IMR-90 (cell line): ENCODE measurements around the gene ATF4. TPM values are rescaled to one million over a fixed set of nuclear protein-coding genes. Genes with fewer than 3 reads are reported as not detected.

Source experiments
- ATAC-seq: fragments of 200-7000 bp; cut with Tn5 transposase; 2 replicates; pipeline ENCODE4 v1.9.1; 2020; ENCODE audit warnings: low read depth, mild to moderate bottlenecking, moderate library complexity
- BruUV-seq: library from RNA; stranded (reverse); fragments of 400-500 nt; replicated peaks from 2 replicates; lab custom pipeline; 2021; lab: Mats Ljungman, UMichigan
- CTCF ChIA-PET: fragments of 300-600 bp; formaldehyde crosslinking; extraction: SDS; loops from one replicate; lab custom pipeline; 2021; ENCODE audit warnings: antibody characterized with exemption; lab: Yijun Ruan, JAX
- POLR2A ChIA-PET: fragments of 300-600 bp; sonication (Branson Sonifier 250); formaldehyde crosslinking; loops from one replicate; lab custom pipeline; 2022; ENCODE audit warnings: antibody characterized with exemption; ENCODE audit not compliant: unreplicated experiment; lab: Charles Lee
- DNase-seq: peaks from one replicate; pipeline ENCODE4 v3.0.0; 2013
- H2AFZ ChIP-seq: replicated peaks from 2 replicates; pipeline ENCODE3; 2013; ENCODE audit warnings: low read length, mild to moderate bottlenecking; ENCODE audit not compliant: poor library complexity
- H2AK5ac ChIP-seq: 2 replicates; pipeline ENCODE4 v1.6.1; 2013; ENCODE audit warnings: low read depth, low read length, inconsistent platforms
- H2AK9ac ChIP-seq: replicated peaks from 2 replicates; pipeline ENCODE3; 2013; ENCODE audit warnings: mild to moderate bottlenecking, low read depth, low read length, moderate library complexity; ENCODE audit not compliant: poor library complexity
- H2BK120ac ChIP-seq: 2 replicates; pipeline ENCODE4 v1.6.1; 2013; ENCODE audit warnings: low read depth, low read length, inconsistent platforms
- H2BK15ac ChIP-seq: 3 replicates; pipeline ENCODE4 v1.6.1; 2013; ENCODE audit warnings: low read depth, low read length, inconsistent platforms
- H2BK20ac ChIP-seq: 2 replicates; pipeline ENCODE4 v1.6.1; 2013; ENCODE audit warnings: low read depth, mild to moderate bottlenecking, inconsistent platforms, low read length, moderate library complexity
- H2BK5ac ChIP-seq: 2 replicates; pipeline ENCODE4 v1.6.1; 2013; ENCODE audit warnings: mild to moderate bottlenecking, low read depth, low read length, inconsistent platforms; ENCODE audit not compliant: poor library complexity, severe bottlenecking
- H3K14ac ChIP-seq: replicated peaks from 2 replicates; pipeline ENCODE4 v1.6.1; 2013; ENCODE audit warnings: low read depth, low read length, inconsistent platforms
- H3K18ac ChIP-seq: 2 replicates; pipeline ENCODE4 v1.6.1; 2013; ENCODE audit warnings: low read depth, low read length, control low read depth
- H3K23ac ChIP-seq: 2 replicates; pipeline ENCODE4 v1.6.1; 2013; ENCODE audit warnings: low read depth, low read length, inconsistent platforms
- H3K27ac ChIP-seq: 2 replicates; pipeline ENCODE4 v1.5.1; 2013; ENCODE audit warnings: mild to moderate bottlenecking, control low read depth, low read length; ENCODE audit not compliant: insufficient read depth
- H3K27me3 ChIP-seq: 2 replicates; pipeline ENCODE4 v1.6.1; 2013; ENCODE audit warnings: low read length; ENCODE audit not compliant: control insufficient read depth, insufficient read depth
- H3K36me3 ChIP-seq: 2 replicates; pipeline ENCODE4 v1.6.1; 2013; ENCODE audit warnings: low read length, mixed read lengths; ENCODE audit not compliant: control insufficient read depth, insufficient read depth
- H3K4ac ChIP-seq: 2 replicates; pipeline ENCODE4 v1.6.1; 2013; ENCODE audit warnings: low read depth, low read length, inconsistent platforms
- H3K4me1 ChIP-seq: 2 replicates; pipeline ENCODE4 v1.6.1; 2013; ENCODE audit warnings: low read length, mixed read lengths; ENCODE audit not compliant: control insufficient read depth, insufficient read depth
- H3K4me2 ChIP-seq: 2 replicates; pipeline ENCODE4 v1.6.1; 2013; ENCODE audit warnings: low read depth, mild to moderate bottlenecking, control low read depth, low read length, moderate library complexity
- H3K4me3 ChIP-seq: 2 replicates; pipeline ENCODE4 v1.5.1; 2013; ENCODE audit warnings: low read depth, mild to moderate bottlenecking, control low read depth, low read length, moderate library complexity; ENCODE audit not compliant: insufficient read depth
- H3K56ac ChIP-seq: 2 replicates; pipeline ENCODE4 v1.6.1; 2013; ENCODE audit warnings: low read length, inconsistent platforms; ENCODE audit not compliant: insufficient read depth; ENCODE audit errors: extremely low read depth
- H3K79me1 ChIP-seq, 2 experiments: 2 replicates each; pipeline ENCODE4 v1.6.1; 2013; ENCODE audit warnings: low read length in 2 of 2, inconsistent platforms in 1 of 2, low read depth in 1 of 2
- H3K9ac ChIP-seq: 2 replicates; pipeline ENCODE4 v1.6.1; 2013; ENCODE audit warnings: low read depth, low read length, control low read depth
- H3K9me1 ChIP-seq: 2 replicates; pipeline ENCODE4 v1.6.1; 2013; ENCODE audit warnings: low read length, inconsistent platforms; ENCODE audit not compliant: insufficient read depth
- H3K9me3 ChIP-seq: 2 replicates; pipeline ENCODE4 v1.6.1; 2013; ENCODE audit warnings: low read length; ENCODE audit not compliant: control insufficient read depth, insufficient read depth
- H4K20me1 ChIP-seq: 2 replicates; pipeline ENCODE4 v1.6.1; 2013; ENCODE audit warnings: low read length, inconsistent platforms; ENCODE audit not compliant: insufficient read depth
- H4K5ac ChIP-seq: 2 replicates; pipeline ENCODE4 v1.6.1; 2013; ENCODE audit warnings: mild to moderate bottlenecking, low read depth, low read length, control low read depth
- H4K8ac ChIP-seq, 2 experiments: 2 replicates each; pipeline ENCODE4 v1.6.1; 2013; ENCODE audit warnings: low read depth in 2 of 2, low read length in 2 of 2, control low read depth in 1 of 2, inconsistent platforms in 1 of 2
- H4K91ac ChIP-seq: 2 replicates; pipeline ENCODE4 v1.6.1; 2013; ENCODE audit warnings: low read depth, low read length, inconsistent platforms; ENCODE audit not compliant: insufficient read depth
- BHLHE40 ChIP-seq: fragments of 150-350 bp; IDR thresholded peaks from 2 replicates; pipeline ENCODE4 v1.6.1; 2016; ENCODE audit warnings: mild to moderate bottlenecking, low read depth, low read length
- CEBPB ChIP-seq: IDR thresholded peaks from 2 replicates; pipeline ENCODE4 v1.6.1; 2012; ENCODE audit warnings: low read depth, low read length, improper control_type of control experiment
- CHD1 ChIP-seq: IDR thresholded peaks from 2 replicates; pipeline ENCODE4 v1.6.1; 2012; ENCODE audit warnings: low read depth, low read length, improper control_type of control experiment
- FOS ChIP-seq: fragments of 150-350 bp; IDR thresholded peaks from 2 replicates; pipeline ENCODE4 v1.6.1; 2016; ENCODE audit warnings: low read depth, low read length
- MAFK ChIP-seq: IDR thresholded peaks from 2 replicates; pipeline ENCODE4 v1.6.1; 2012; ENCODE audit warnings: low read depth, low read length, improper control_type of control experiment
- MAZ ChIP-seq: IDR thresholded peaks from 2 replicates; pipeline ENCODE4 v1.6.1; 2012; ENCODE audit warnings: low read depth, mild to moderate bottlenecking, low read length, improper control_type of control experiment, moderate library complexity, borderline replicate concordance
- MXI1 ChIP-seq: IDR thresholded peaks from 2 replicates; pipeline ENCODE4 v1.6.1; 2012; ENCODE audit warnings: low read depth, mild to moderate bottlenecking, low read length, moderate library complexity, borderline replicate concordance
- NFE2L2 ChIP-seq: fragments of 150-350 bp; IDR thresholded peaks from 2 replicates; pipeline ENCODE4 v1.6.1; 2016; ENCODE audit warnings: low read depth, mild to moderate bottlenecking, low read length
- POLR2A ChIP-seq: IDR thresholded peaks from 2 replicates; pipeline ENCODE4 v1.6.1; 2012; ENCODE audit warnings: mild to moderate bottlenecking, low read depth, low read length
- RAD21 ChIP-seq: IDR thresholded peaks from 2 replicates; pipeline ENCODE4 v1.6.1; 2012; ENCODE audit warnings: low read length, improper control_type of control experiment
- RCOR1 ChIP-seq: IDR thresholded peaks from 2 replicates; pipeline ENCODE4 v1.6.1; 2012; ENCODE audit warnings: mild to moderate bottlenecking, low read length, improper control_type of control experiment; ENCODE audit not compliant: insufficient replicate concordance
- RFX5 ChIP-seq: IDR thresholded peaks from 2 replicates; pipeline ENCODE4 v1.8.0; 2012; ENCODE audit warnings: low read depth, mild to moderate bottlenecking, low read length, moderate library complexity
- SMC3 ChIP-seq: fragments of 150-350 bp; IDR thresholded peaks from 2 replicates; pipeline ENCODE4 v1.6.1; 2016; ENCODE audit warnings: low read depth, mild to moderate bottlenecking, antibody characterized with exemption, low read length, moderate library complexity
- WGBS, 2 experiments: methylation state at CpG; one replicate each; pipeline versions ENCODE4 v1.1.5 to v1.1.7; 2013; ENCODE audit warnings: missing lambda C conversion rate in 2 of 2; ENCODE audit not compliant: insufficient read length in 1 of 2; ENCODE audit errors: extremely low coverage in 2 of 2; 5-methylcytosine and 5-hydroxymethylcytosine counted together
- dilution Hi-C: fragments of 300-500 bp; cut with HindIII; formaldehyde crosslinking; loops from one replicate; pipeline ENCODE4 v1.14.3; 2018; ENCODE audit warnings: low sequenced_read_pairs; ENCODE audit not compliant: unreplicated experiment
- in situ Hi-C: fragments of 300-500 bp; cut with MboI; formaldehyde crosslinking; loops from 3 replicates; pipeline ENCODE4 v1.14.3; 2019; ENCODE audit warnings: low sequenced_read_pairs, inconsistent platforms, mixed read lengths
- intact Hi-C: fragments of 100-400 bp; cut with micrococcal nuclease; formaldehyde crosslinking; loops from 2 replicates; pipeline ENCODE4 v1.10.0; 2022
- polyA plus RNA-seq, 3 experiments: library from polyadenylated mRNA; depleted of rRNA; stranded (reverse); fragments of >200 nt; gene quantifications; 2 replicates each; pipeline ENCODE4 v1.2.3, GENCODE V29; 2012; ENCODE audit warnings: low replicate concordance in 1 of 3
- total RNA-seq: library from RNA; depleted of rRNA; stranded (reverse); fragments of >200 nt; gene quantifications from 2 replicates; pipeline ENCODE4 v1.2.3, GENCODE V29; 2012
- TF ChIP-seq, protein P1 (sequence below): conservative IDR thresholded peaks from 2 replicates; pipeline ENCODE4 v1.5.1; 2012; ENCODE audit warnings: mild to moderate bottlenecking, low read depth, low read length, improper control_type of control experiment
- TF ChIP-seq, protein P2 (sequence below): fragments of 150-350 bp; IDR thresholded peaks from 2 replicates; pipeline ENCODE4 v1.6.1; 2017; ENCODE audit warnings: mild to moderate bottlenecking, antibody characterized with exemption, low read length, low read depth
- TF ChIP-seq, protein P3 (sequence below): fragments of 150-350 bp; IDR thresholded peaks from 2 replicates; pipeline ENCODE4 v1.6.1; 2016; ENCODE audit warnings: low read depth, mild to moderate bottlenecking, low read length, moderate library complexity, borderline replicate concordance

Gene ATF4
- total and polyA plus RNA-seq, 2 of the 4 experiments (the other 2 are of a cell fraction): 148 to 662 TPM

DNA sequence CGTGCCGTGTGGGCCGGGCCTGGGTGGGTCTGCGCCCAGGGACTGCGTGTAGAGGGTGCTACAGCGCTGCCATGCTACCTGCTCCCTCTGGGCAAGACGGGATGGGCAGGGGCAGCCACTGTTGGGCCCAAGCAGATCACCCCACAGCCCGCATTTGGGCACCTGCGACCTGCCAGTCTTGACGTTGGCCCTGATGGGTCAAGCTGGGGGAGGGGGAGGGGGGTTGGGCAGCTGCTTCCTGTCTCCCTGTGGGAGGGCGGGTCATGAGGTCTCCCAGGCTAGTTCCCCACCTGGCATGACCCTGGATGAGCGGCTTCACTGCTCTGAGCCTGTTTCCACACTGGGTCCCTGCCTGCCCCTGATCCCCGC lies 15.0 kb downstream of the ATF4 start:
- no peak overlapping the region for H3K4me2 ChIP-seq
- TF ChIP-seq POLR2A: no peak
- TF ChIP-seq CEBPB: no peak
- no peak for TF ChIP-seq CHD1
- no peak for TF ChIP-seq MAFK
- TF ChIP-seq BHLHE40: no peak
- no peak for TF ChIP-seq NFE2L2
- no peak for TF ChIP-seq RFX5
- TF ChIP-seq MXI1: no peak
- TF ChIP-seq, protein P1, sequence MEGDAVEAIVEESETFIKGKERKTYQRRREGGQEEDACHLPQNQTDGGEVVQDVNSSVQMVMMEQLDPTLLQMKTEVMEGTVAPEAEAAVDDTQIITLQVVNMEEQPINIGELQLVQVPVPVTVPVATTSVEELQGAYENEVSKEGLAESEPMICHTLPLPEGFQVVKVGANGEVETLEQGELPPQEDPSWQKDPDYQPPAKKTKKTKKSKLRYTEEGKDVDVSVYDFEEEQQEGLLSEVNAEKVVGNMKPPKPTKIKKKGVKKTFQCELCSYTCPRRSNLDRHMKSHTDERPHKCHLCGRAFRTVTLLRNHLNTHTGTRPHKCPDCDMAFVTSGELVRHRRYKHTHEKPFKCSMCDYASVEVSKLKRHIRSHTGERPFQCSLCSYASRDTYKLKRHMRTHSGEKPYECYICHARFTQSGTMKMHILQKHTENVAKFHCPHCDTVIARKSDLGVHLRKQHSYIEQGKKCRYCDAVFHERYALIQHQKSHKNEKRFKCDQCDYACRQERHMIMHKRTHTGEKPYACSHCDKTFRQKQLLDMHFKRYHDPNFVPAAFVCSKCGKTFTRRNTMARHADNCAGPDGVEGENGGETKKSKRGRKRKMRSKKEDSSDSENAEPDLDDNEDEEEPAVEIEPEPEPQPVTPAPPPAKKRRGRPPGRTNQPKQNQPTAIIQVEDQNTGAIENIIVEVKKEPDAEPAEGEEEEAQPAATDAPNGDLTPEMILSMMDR: no peak
- no peak for TF ChIP-seq SMC3
- no peak for TF ChIP-seq RCOR1
- TF ChIP-seq, protein P2, sequence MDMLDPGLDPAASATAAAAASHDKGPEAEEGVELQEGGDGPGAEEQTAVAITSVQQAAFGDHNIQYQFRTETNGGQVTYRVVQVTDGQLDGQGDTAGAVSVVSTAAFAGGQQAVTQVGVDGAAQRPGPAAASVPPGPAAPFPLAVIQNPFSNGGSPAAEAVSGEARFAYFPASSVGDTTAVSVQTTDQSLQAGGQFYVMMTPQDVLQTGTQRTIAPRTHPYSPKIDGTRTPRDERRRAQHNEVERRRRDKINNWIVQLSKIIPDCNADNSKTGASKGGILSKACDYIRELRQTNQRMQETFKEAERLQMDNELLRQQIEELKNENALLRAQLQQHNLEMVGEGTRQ: no peak
- TF ChIP-seq, protein P3, sequence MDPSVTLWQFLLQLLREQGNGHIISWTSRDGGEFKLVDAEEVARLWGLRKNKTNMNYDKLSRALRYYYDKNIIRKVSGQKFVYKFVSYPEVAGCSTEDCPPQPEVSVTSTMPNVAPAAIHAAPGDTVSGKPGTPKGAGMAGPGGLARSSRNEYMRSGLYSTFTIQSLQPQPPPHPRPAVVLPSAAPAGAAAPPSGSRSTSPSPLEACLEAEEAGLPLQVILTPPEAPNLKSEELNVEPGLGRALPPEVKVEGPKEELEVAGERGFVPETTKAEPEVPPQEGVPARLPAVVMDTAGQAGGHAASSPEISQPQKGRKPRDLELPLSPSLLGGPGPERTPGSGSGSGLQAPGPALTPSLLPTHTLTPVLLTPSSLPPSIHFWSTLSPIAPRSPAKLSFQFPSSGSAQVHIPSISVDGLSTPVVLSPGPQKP: no peak
- TF ChIP-seq FOS: no peak
- no peak for TF ChIP-seq RAD21
- no peak for TF ChIP-seq MAZ
- H2AFZ ChIP-seq: peak overlapping the region; percentile 96
- H3K79me1 ChIP-seq: peaks cover 17 to 21% of the 10 kb centered on the region in 2 experiments
- no peak overlapping the region for H3K23ac ChIP-seq
- H3K4me1 ChIP-seq: peaks cover 7% of the 10 kb centered on the region
- ATAC-seq (no peak), DNase-seq (no peak)
- POLR2A ChIA-PET: interaction anchor here (0.5 to 1.0 kb wide), 2 partner anchors 9 to 501 kb away, joined by 4 to 5 read pairs; no protein-coding TSS in a partner anchor
- no peaks in the 10 kb centered on the region for H3K9me1 ChIP-seq
- no peak overlapping the region for H3K9ac ChIP-seq
- H2BK15ac ChIP-seq: no peak overlapping the region
- H3K9me3 ChIP-seq: no peaks in the 10 kb centered on the region
- peaks cover 9% of the 10 kb centered on the region; the same call in 1 of the 2 replicates for H4K20me1 ChIP-seq
- dilution Hi-C loops (no loop called here), in situ Hi-C loops (loop anchor here (5.0 to 10.0 kb wide), 3 partner anchors 492 to 809 kb away; partner anchors contain the start of gene ADSL), intact Hi-C loops (loop anchor here (2.0 to 10.0 kb wide), 2 partner anchors 639 to 813 kb away; partner anchors contain the start of gene TNRC6B)
- H3K36me3 ChIP-seq: peaks cover 3% of the 10 kb centered on the region; the same call in 1 of the 2 replicates
- H3K4ac ChIP-seq: no peak overlapping the region
- no peak overlapping the region for H3K14ac ChIP-seq
- no peak overlapping the region for H2AK9ac ChIP-seq
- H2BK5ac ChIP-seq: no peak overlapping the region
- no peak overlapping the region for H4K91ac ChIP-seq
- no peak overlapping the region for H4K8ac ChIP-seq
- no peak overlapping the region for H2AK5ac ChIP-seq
- WGBS, 2 experiments: 50% methylated on average over 2 of the region's 13 CpGs; no CpG with 5 or more reads in 1 of the 2 experiments
- no TSS peak for BruUV-seq
- no peak overlapping the region for H2BK20ac ChIP-seq
- H4K5ac ChIP-seq: no peak overlapping the region
- no peak overlapping the region for H3K4me3 ChIP-seq
- no peak overlapping the region for H3K18ac ChIP-seq
- no peak overlapping the region for H3K27ac ChIP-seq
- H3K56ac ChIP-seq: no peak overlapping the region
- H3K27me3 ChIP-seq: peaks cover 11% of the 10 kb centered on the region
- no peak overlapping the region for H2BK120ac ChIP-seq
- CTCF ChIA-PET: interaction anchor here (0.5 to 4.0 kb wide), 6 partner anchors 8 to 508 kb away, joined by 3 to 29 read pairs (median 5); no protein-coding TSS in a partner anchor
